NT2/D1 (cell line): ENCODE measurements around the gene IL15.

Experiments used
- DNase-seq: peaks from one replicate; pipeline ENCODE4 v3.0.0-alpha.2; 2011; ENCODE audit warnings: low read depth, low spot score
- H3K27me3 ChIP-seq: 2 replicates; pipeline ENCODE4 v1.6.0; 2011; ENCODE audit warnings: mild to moderate bottlenecking; ENCODE audit not compliant: insufficient read length, insufficient read depth
- H3K36me3 ChIP-seq: 2 replicates; pipeline ENCODE4 v1.6.1; 2011; ENCODE audit warnings: mild to moderate bottlenecking, low read length, mixed read lengths; ENCODE audit not compliant: insufficient read depth, insufficient read length
- H3K4me1 ChIP-seq: 2 replicates; pipeline ENCODE4 v1.5.1; 2011; ENCODE audit not compliant: insufficient read depth, insufficient read length
- H3K4me3 ChIP-seq: 2 replicates; pipeline ENCODE4 v1.5.1; 2011; ENCODE audit warnings: low read depth; ENCODE audit not compliant: insufficient read length
- H3K9ac ChIP-seq: 2 replicates; pipeline ENCODE4 v1.6.0; 2011; ENCODE audit warnings: low read depth; ENCODE audit not compliant: insufficient read length
- H3K9me3 ChIP-seq: 2 replicates; pipeline ENCODE4 v1.5.1; 2011; ENCODE audit warnings: mild to moderate bottlenecking, low read length; ENCODE audit not compliant: insufficient read depth
- SUZ12 ChIP-seq: IDR thresholded peaks from 2 replicates; pipeline ENCODE4 v1.6.1; 2011; ENCODE audit not compliant: insufficient read length, insufficient read depth; ENCODE audit errors: extremely low read depth
- YY1 ChIP-seq: IDR thresholded peaks from 2 replicates; pipeline ENCODE4 v1.6.1; 2011; ENCODE audit not compliant: insufficient read length, insufficient read depth
- ZNF274 ChIP-seq: IDR thresholded peaks from 2 replicates; pipeline ENCODE4 v1.6.1; 2011; ENCODE audit warnings: mild to moderate bottlenecking, low read depth, low read length

The IL15 gene

DNA sequence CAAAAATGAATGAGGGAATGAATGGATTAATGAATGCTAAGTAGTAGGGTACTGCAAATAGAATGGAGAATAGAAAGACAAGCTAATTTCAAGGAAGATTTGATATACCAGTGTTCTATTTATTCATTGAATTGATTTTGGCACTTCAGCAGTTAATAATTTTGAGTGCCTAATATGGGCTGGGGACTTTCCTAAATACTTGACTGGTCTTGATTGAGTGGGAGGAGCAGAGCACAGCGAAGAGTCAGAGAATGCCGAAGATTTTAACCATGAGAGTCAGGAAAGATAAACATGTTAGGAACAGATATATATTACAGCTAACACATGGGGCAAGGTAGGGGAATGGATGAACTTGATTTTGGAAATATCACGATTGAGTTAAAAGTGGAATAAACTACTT is 10.6 kb downstream of the IL15 start:
- Histone ChIP-seq H3K4me3 (no peak overlapping the region), H3K4me1 (no peaks in the 10 kb centered on the region), H3K9me3 (no peaks in the 10 kb centered on the region), H3K9ac (no peak overlapping the region), H3K36me3 (no peaks in the 10 kb centered on the region), H3K27me3 (no peaks in the 10 kb centered on the region)
- no peak for TF ChIP-seq YY1
- TF ChIP-seq ZNF274: no peak
- no peak for TF ChIP-seq SUZ12
- DNase-seq: no peak

GRCh38 chr4:141647966-141648365 is 11.6 kb downstream of the IL15 start:
- H3K36me3 ChIP-seq: no peaks in the 10 kb centered on the region
- TF ChIP-seq SUZ12: no peak
- TF ChIP-seq YY1: no peak
- no peak for TF ChIP-seq ZNF274
- H3K9me3 ChIP-seq: no peaks in the 10 kb centered on the region
- no peak overlapping the region for H3K4me3 ChIP-seq
- no peak overlapping the region for H3K9ac ChIP-seq
- no peaks in the 10 kb centered on the region for H3K27me3 ChIP-seq
- no peaks in the 10 kb centered on the region for H3K4me1 ChIP-seq
- DNase-seq: no peak

- TF ChIP-seq ZNF274 (no peak), YY1 (no peak)
- H3K9me3 ChIP-seq: no peaks in the 10 kb centered on the region
- no peaks in the 10 kb centered on the region for H3K36me3 ChIP-seq
- DNase-seq: no peak
- H3K4me3 ChIP-seq: no peak overlapping the region
- H3K9ac ChIP-seq: no peak overlapping the region
- H3K4me1 ChIP-seq: no peaks in the 10 kb centered on the region
- no peaks in the 10 kb centered on the region for H3K27me3 ChIP-seq
These were observed 15.9 kb downstream of the IL15 start for GRCh38 chr4:141652161-141652778.

- no peaks in the 10 kb centered on the region for H3K36me3 ChIP-seq
- TF ChIP-seq ZNF274 (no peak), YY1 (no peak), SUZ12 (no peak)
- no peaks in the 10 kb centered on the region for H3K9me3 ChIP-seq
- no peak overlapping the region for H3K9ac ChIP-seq
- H3K4me3 ChIP-seq: no peak overlapping the region
- no peaks in the 10 kb centered on the region for H3K4me1 ChIP-seq
- no peaks in the 10 kb centered on the region for H3K27me3 ChIP-seq
- peak; percentile 5 for DNase-seq
These were observed 17.7 kb downstream of the IL15 start for GRCh38 chr4:141654098-141654497.

GRCh38 chr4:141656031-141656430 is 19.6 kb downstream of the IL15 start:
- TF ChIP-seq SUZ12: no peak
- TF ChIP-seq YY1: no peak
- TF ChIP-seq ZNF274: no peak
- Histone ChIP-seq H3K4me3 (no peak overlapping the region), H3K36me3 (no peaks in the 10 kb centered on the region), H3K9me3 (no peaks in the 10 kb centered on the region), H3K4me1 (no peaks in the 10 kb centered on the region), H3K9ac (no peak overlapping the region), H3K27me3 (no peaks in the 10 kb centered on the region)
- DNase-seq: no peak

DNA sequence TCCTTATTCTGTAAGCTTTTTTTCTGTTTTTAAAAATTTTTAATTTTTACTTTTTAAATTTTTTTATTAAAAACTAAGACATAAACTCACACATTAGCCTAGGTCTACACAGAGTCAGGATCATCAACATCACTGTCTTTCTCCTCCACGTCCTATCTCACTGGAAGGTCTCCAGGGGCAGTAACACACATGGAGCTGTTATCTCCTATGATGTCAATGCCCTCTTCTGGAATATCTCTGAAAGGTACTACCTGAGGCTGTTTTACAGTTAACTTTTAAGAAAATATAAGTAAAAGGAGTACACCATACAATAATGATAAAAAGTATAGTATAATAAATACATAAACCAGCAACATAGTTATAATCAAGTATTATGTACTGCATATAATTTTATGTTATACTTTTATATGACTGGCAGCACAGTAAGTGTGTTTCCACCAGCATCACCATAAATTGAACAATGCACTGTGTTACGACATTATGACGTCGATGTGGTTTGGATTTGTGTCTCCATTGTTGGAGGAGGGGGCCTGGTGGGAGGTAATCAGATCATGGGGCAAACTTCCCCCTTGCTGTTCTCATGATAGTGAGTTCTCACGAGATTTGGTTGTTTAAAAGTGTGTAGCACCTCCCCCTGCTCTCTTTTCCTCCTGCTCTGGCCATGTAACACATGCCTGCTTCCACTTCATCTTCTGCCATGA is 21.3 kb downstream of the IL15 start:
- Histone ChIP-seq H3K36me3 (no peaks in the 10 kb centered on the region), H3K4me3 (no peak overlapping the region)
- DNase-seq: no peak

DNA sequence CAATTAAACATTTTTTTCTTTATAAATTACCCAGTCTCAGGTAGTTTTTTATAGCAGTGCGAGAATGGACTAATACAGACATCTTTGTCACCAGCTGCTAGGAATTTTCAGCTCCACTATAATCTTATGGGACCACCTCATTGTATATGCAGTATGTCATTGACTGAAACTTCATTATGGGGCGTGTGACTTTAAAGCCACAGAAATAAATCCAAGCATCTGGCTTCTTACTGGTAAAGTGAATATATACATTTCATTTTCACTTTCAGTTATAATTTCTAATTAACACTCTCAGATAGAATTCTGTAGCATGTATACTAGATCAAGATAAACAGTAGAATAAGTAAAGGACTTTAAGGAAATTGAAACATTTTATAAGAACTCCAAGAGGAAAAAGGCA is 21.9 kb downstream of the IL15 start:
- no peak for DNase-seq
- no peak overlapping the region for H3K9ac ChIP-seq
- H3K9me3 ChIP-seq: no peaks in the 10 kb centered on the region
- TF ChIP-seq SUZ12 (no peak), ZNF274 (no peak), YY1 (no peak)
- H3K36me3 ChIP-seq: no peaks in the 10 kb centered on the region
- H3K27me3 ChIP-seq: no peaks in the 10 kb centered on the region
- H3K4me3 ChIP-seq: no peak overlapping the region
- no peaks in the 10 kb centered on the region for H3K4me1 ChIP-seq

More for the DNA sequence above, 21.3 kb downstream of the IL15 start:
- H3K27me3 ChIP-seq: no peaks in the 10 kb centered on the region
- H3K4me1 ChIP-seq: no peaks in the 10 kb centered on the region
- no peaks in the 10 kb centered on the region for H3K9me3 ChIP-seq
- H3K9ac ChIP-seq: no peak overlapping the region
- TF ChIP-seq ZNF274 (no peak), YY1 (no peak), SUZ12 (no peak)
